CD14-positive monocyte (primary cell): ENCODE data around the gene EFCC1. TPM values are rescaled to one million over a fixed set of nuclear protein-coding genes. Genes with fewer than 3 reads are reported as not detected.
"Not testable (repeated sequence)": the region's sequence is repeated elsewhere in the genome, so short reads cannot be mapped to it uniquely, and the experiment has no call there.

Source experiments
- DNase-seq, 3 donors: peaks; one replicate each; pipeline ENCODE4 v3.0.0-alpha.2; 2011 to 2022
- H2AFZ ChIP-seq: 2 replicates; pipeline ENCODE4 v1.6.0; 2012; ENCODE audit warnings: mild to moderate bottlenecking, low read depth, low read length, inconsistent platforms; ENCODE audit not compliant: insufficient read depth, poor library complexity, severe bottlenecking
- H3K27ac ChIP-seq, 2 donors: 1 replicate in 1 of 2; 2 replicates in 1 of 2; pipeline ENCODE4 v1.5.1; 2012 to 2013; ENCODE audit warnings: low read length in 2 of 2, control low read depth in 1 of 2, inconsistent platforms in 1 of 2, low read depth in 1 of 2, mild to moderate bottlenecking in 1 of 2
- H3K27me3 ChIP-seq, 2 donors: one replicate each; pipeline versions ENCODE4 v1.6.0 to v1.6.1; 2011 to 2013; ENCODE audit warnings: low read length in 2 of 2; ENCODE audit not compliant: control insufficient read depth in 2 of 2, insufficient read depth in 2 of 2
- H3K36me3 ChIP-seq, 2 donors: replicated peaks in 1 of 2; 1 replicate in 1 of 2; 2 replicates in 1 of 2; pipeline versions ENCODE4 v1.5.1 to v1.6.1; 2012 to 2013; ENCODE audit warnings: low read length in 2 of 2, control low read depth in 1 of 2, inconsistent platforms in 1 of 2, mild to moderate bottlenecking in 1 of 2; ENCODE audit not compliant: insufficient read depth in 2 of 2, control insufficient read depth in 1 of 2
- H3K4me1 ChIP-seq, 2 donors: 1 replicate in 1 of 2; 2 replicates in 1 of 2; pipeline versions ENCODE4 v1.5.1 to v1.6.1; 2012 to 2013; ENCODE audit warnings: low read length in 2 of 2, control low read depth in 1 of 2, inconsistent platforms in 1 of 2, mild to moderate bottlenecking in 1 of 2, moderate library complexity in 1 of 2; ENCODE audit not compliant: insufficient read depth in 2 of 2, control insufficient read depth in 1 of 2
- H3K4me2 ChIP-seq: replicated peaks from 2 replicates; pipeline ENCODE3; 2012; ENCODE audit warnings: low read length, moderate library complexity, mild to moderate bottlenecking; ENCODE audit not compliant: poor library complexity, severe bottlenecking; ENCODE audit errors: extremely low read depth
- H3K4me3 ChIP-seq, 3 experiments: fragments of 200-600 bp in 1 of 3; sonication (generic) in 1 of 3; replicated peaks in 1 of 3; 1 replicate in 2 of 3; 2 replicates in 1 of 3; pipeline ENCODE4 v1.5.1; 2011 to 2013; ENCODE audit warnings: low read length in 3 of 3, mild to moderate bottlenecking in 3 of 3, control low read depth in 2 of 3, low read depth in 2 of 3, inconsistent platforms in 1 of 3, moderate library complexity in 1 of 3
- H3K79me2 ChIP-seq: 2 replicates; pipeline ENCODE4 v1.6.0; 2012; ENCODE audit warnings: mild to moderate bottlenecking, control low read depth, inconsistent platforms, low read length, moderate library complexity; ENCODE audit not compliant: insufficient read depth
- H3K9ac ChIP-seq: 2 replicates; pipeline ENCODE4 v1.6.0; 2017; ENCODE audit warnings: low read length, mild to moderate bottlenecking; ENCODE audit not compliant: insufficient read depth, poor library complexity, severe bottlenecking
- H3K9me3 ChIP-seq, 2 donors: replicated peaks in 1 of 2; 1 replicate in 1 of 2; 2 replicates in 1 of 2; pipeline versions ENCODE4 v1.5.1 to v1.6.1; 2012 to 2013; ENCODE audit warnings: low read length in 2 of 2, control low read depth in 1 of 2; ENCODE audit not compliant: control insufficient read depth in 1 of 2, insufficient read depth in 1 of 2
- H4K20me1 ChIP-seq: 2 replicates; pipeline ENCODE4 v1.6.0; 2012; ENCODE audit warnings: mild to moderate bottlenecking, low read length, control low read depth, moderate library complexity; ENCODE audit not compliant: insufficient read depth
- H3K27ac Mint-ChIP-seq, 7 donors: one replicate each; pipeline ENCODE4 v1.8.0; 2020; ENCODE audit warnings: mild to moderate bottlenecking in 7 of 7, mixed read lengths in 7 of 7, moderate library complexity in 6 of 7, inconsistent platforms in 2 of 7
- H3K27me3 Mint-ChIP-seq, 3 donors: one replicate each; pipeline ENCODE4 v1.8.0; 2021 to 2022; ENCODE audit warnings: low read depth in 3 of 3, mild to moderate bottlenecking in 3 of 3, mixed read lengths in 3 of 3, moderate library complexity in 3 of 3, inconsistent platforms in 1 of 3
- H3K36me3 Mint-ChIP-seq, 2 donors: one replicate each; pipeline ENCODE4 v1.8.0; 2020; ENCODE audit warnings: mixed read lengths in 2 of 2, inconsistent platforms in 1 of 2, mild to moderate bottlenecking in 1 of 2
- H3K4me1 Mint-ChIP-seq: one replicate; pipeline ENCODE4 v1.8.0; 2020; ENCODE audit warnings: mild to moderate bottlenecking, mixed read lengths
- H3K4me3 Mint-ChIP-seq, 2 donors: one replicate each; pipeline ENCODE4 v1.8.0; 2020; ENCODE audit warnings: mild to moderate bottlenecking in 2 of 2, mixed read lengths in 2 of 2, moderate library complexity in 1 of 2
- H3K9me3 Mint-ChIP-seq, 7 donors: one replicate each; pipeline ENCODE4 v1.8.0; 2020 to 2022; ENCODE audit warnings: mixed read lengths in 7 of 7, mild to moderate bottlenecking in 6 of 7, moderate library complexity in 6 of 7, inconsistent platforms in 2 of 7
- CTCF ChIP-seq: fragments of 200-600 bp; IDR thresholded peaks from one replicate; pipeline ENCODE4 v1.8.0; 2022; ENCODE audit warnings: antibody characterized with exemption, mild to moderate bottlenecking
- WGBS: methylation state at CpG from one replicate; pipeline ENCODE4 v1.1.5; 2013; ENCODE audit warnings: missing lambda C conversion rate; ENCODE audit not compliant: insufficient coverage; 5-methylcytosine and 5-hydroxymethylcytosine counted together
- intact Hi-C, 2 donors: fragments of 100-400 bp; cut with micrococcal nuclease; formaldehyde crosslinking; loops; one replicate each; pipeline versions ENCODE4 v1.15.0 to v1.15.1; 2023
- polyA plus RNA-seq, 3 donors: library from polyadenylated mRNA; depleted of rRNA in 1 of 3; unstranded in 2 of 3; stranded (reverse) in 1 of 3; fragments of 300-500 nt in 2 of 3; fragments of >200 nt in 1 of 3; fragmentation: Illumina TruSeq in 2 of 3; gene quantifications; 1 replicate in 2 of 3; 2 replicates in 1 of 3; pipeline ENCODE4 v1.2.3, GENCODE V29; 2012 to 2021

Gene EFCC1
- polyA plus RNA-seq, 3 donors: 0.11 to 0.15 TPM; not detected in 1

GRCh38 chr3:129087138-129087702 lies 86.1 kb downstream of the EFCC1 start:
- peaks cover 0 to 3% (median 0%) of the 10 kb centered on the region in 3 donors for H3K27me3 Mint-ChIP-seq
- Histone ChIP-seq H3K79me2 (no peaks in the 10 kb centered on the region), H3K4me1 (no peaks in the 10 kb centered on the region), H3K4me3 (no peak overlapping the region), H3K27me3 (no peaks in the 10 kb centered on the region), H3K27ac (no peak overlapping the region), H3K36me3 (peaks cover 12% of the 10 kb centered on the region in 2 donors), H3K9me3 (no peaks in the 10 kb centered on the region), H4K20me1 (peaks cover 18% of the 10 kb centered on the region), H2AFZ (no peak overlapping the region), H3K4me2 (no peak overlapping the region), H3K9ac (no peak overlapping the region)
- H3K36me3 Mint-ChIP-seq: peaks cover 9 to 12% of the 10 kb centered on the region in 2 donors
- H3K9me3 Mint-ChIP-seq: no peaks in the 10 kb centered on the region
- H3K27ac Mint-ChIP-seq: no peak overlapping the region
- DNase-seq: no peak
- TF ChIP-seq CTCF: no peak
- H3K4me1 Mint-ChIP-seq: no peaks in the 10 kb centered on the region
- 60% methylated on average over 1 of the region's 8 CpGs for WGBS
- H3K4me3 Mint-ChIP-seq: no peak overlapping the region
- intact Hi-C loops: no loop called here

GRCh38 chr3:129087904-129088303 lies 86.8 kb downstream of the EFCC1 start:
- H3K27ac Mint-ChIP-seq, H3K4me1 ChIP-seq, DNase-seq, H3K79me2 ChIP-seq, H3K27ac ChIP-seq, H3K4me3 ChIP-seq, H3K9me3 ChIP-seq, H3K9ac ChIP-seq, H3K27me3 Mint-ChIP-seq, H3K4me1 Mint-ChIP-seq, H3K9me3 Mint-ChIP-seq, H3K4me2 ChIP-seq, H3K4me3 Mint-ChIP-seq, intact Hi-C loops, H3K27me3 ChIP-seq, H2AFZ ChIP-seq: not testable (repeated sequence)
- Histone ChIP-seq H3K36me3 (peaks cover 15% of the 10 kb centered on the region in 2 donors), H4K20me1 (peaks cover 19% of the 10 kb centered on the region)
- peaks cover 10 to 18% of the 10 kb centered on the region in 2 donors for H3K36me3 Mint-ChIP-seq
- no CpG with 5 or more reads among the region's 9 CpGs for WGBS

GRCh38 chr3:129088312-129088711 lies 87.2 kb downstream of the EFCC1 start:
- H3K9me3 Mint-ChIP-seq, H3K4me3 Mint-ChIP-seq, H3K27ac ChIP-seq, H3K27me3 Mint-ChIP-seq, H3K9ac ChIP-seq, H2AFZ ChIP-seq, H3K4me3 ChIP-seq, H3K4me1 Mint-ChIP-seq, H3K27me3 ChIP-seq, intact Hi-C loops, H3K9me3 ChIP-seq, H3K4me1 ChIP-seq, H3K79me2 ChIP-seq, H3K4me2 ChIP-seq, H3K27ac Mint-ChIP-seq, DNase-seq: not testable (repeated sequence)
- peaks cover 12 to 22% of the 10 kb centered on the region in 2 donors for H3K36me3 Mint-ChIP-seq
- Histone ChIP-seq H4K20me1 (peaks cover 19% of the 10 kb centered on the region), H3K36me3 (peaks cover 19% of the 10 kb centered on the region in 2 donors)
- no CpG with 5 or more reads among the region's 6 CpGs for WGBS
